Gastroesophageal sphincter (tissue), 3 donors: ENCODE data around the gene RIC3.

Experiments used
- EP300 ChIP-seq: sonication (generic); formaldehyde crosslinking; IDR thresholded peaks from one replicate; pipeline ENCODE4 v1.6.1; 2017; ENCODE audit warnings: antibody characterized with exemption, mild to moderate bottlenecking
- POLR2A ChIP-seq, 2 donors: fragments of 450-650 bp; IDR thresholded peaks; one replicate each; pipeline ENCODE4 v1.6.1; 2017; ENCODE audit warnings: antibody characterized with exemption in 2 of 2, mild to moderate bottlenecking in 2 of 2, moderate library complexity in 1 of 2
- TF ChIP-seq, protein P1 (sequence below), 4 experiments: fragments of 200-600 bp in 2 of 4; fragments of 450-650 bp in 2 of 4; sonication (generic) in 1 of 4; IDR thresholded peaks; one replicate each; pipeline ENCODE4 v1.5.1; 2017 to 2019; ENCODE audit warnings: antibody characterized with exemption in 4 of 4, mild to moderate bottlenecking in 2 of 4, moderate library complexity in 2 of 4

- TF ChIP-seq EP300 (no peak), POLR2A (IDR thresholded peaks at IDR 0.05) (no peak)
- TF ChIP-seq, protein P1, sequence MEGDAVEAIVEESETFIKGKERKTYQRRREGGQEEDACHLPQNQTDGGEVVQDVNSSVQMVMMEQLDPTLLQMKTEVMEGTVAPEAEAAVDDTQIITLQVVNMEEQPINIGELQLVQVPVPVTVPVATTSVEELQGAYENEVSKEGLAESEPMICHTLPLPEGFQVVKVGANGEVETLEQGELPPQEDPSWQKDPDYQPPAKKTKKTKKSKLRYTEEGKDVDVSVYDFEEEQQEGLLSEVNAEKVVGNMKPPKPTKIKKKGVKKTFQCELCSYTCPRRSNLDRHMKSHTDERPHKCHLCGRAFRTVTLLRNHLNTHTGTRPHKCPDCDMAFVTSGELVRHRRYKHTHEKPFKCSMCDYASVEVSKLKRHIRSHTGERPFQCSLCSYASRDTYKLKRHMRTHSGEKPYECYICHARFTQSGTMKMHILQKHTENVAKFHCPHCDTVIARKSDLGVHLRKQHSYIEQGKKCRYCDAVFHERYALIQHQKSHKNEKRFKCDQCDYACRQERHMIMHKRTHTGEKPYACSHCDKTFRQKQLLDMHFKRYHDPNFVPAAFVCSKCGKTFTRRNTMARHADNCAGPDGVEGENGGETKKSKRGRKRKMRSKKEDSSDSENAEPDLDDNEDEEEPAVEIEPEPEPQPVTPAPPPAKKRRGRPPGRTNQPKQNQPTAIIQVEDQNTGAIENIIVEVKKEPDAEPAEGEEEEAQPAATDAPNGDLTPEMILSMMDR (IDR thresholded peaks at IDR 0.05) = no peak
These were observed 71.8 kb downstream of the RIC3 start for GRCh38 chr11:8097062-8097461.
